Left kidney (tissue), 2 donors: ENCODE measurements around the gene FAM81A. TPM values are rescaled to one million over a fixed set of nuclear protein-coding genes. Genes with fewer than 3 reads are reported as not detected.
"Not testable (repeated sequence)": the region's sequence is repeated elsewhere in the genome, so short reads cannot be mapped to it uniquely, and the experiment has no call there.

ENCODE experiments used
- DNase-seq: peaks from one replicate; pipeline ENCODE4 v3.0.0-alpha.2; 2013
- polyA plus RNA-seq: library from polyadenylated mRNA; unstranded; fragments of 120-200 nt; gene quantifications from one replicate; pipeline ENCODE4 v1.2.1, GENCODE V29; 2013; ENCODE audit not compliant: insufficient read length

Gene FAM81A
- polyA plus RNA-seq, 1 donor, result 30.7 TPM

- DNase-seq, result no peak
Measured at GRCh38 chr15:59420986-59421618, 16.9 kb upstream of the FAM81A start.

DNA sequence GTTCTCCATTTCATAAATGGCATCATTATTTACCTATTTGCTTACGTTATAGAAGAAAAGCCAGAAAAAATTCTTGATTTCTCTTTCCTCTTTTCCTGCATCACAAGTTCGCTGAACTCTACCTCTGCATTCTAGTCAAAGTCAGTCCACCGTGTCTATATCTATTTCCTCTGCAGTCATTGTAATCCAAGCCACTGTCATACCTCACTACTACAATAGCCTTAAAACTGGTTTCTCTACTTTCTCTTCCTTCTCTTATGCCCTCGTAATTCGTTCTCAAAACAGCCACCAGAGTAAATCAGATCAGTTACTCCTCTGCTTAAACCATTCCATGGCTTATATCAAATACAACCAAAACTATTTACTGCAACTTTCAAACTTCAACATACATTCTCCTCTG lies 13.4 kb upstream of the FAM81A start:
- no peak for DNase-seq

DNA sequence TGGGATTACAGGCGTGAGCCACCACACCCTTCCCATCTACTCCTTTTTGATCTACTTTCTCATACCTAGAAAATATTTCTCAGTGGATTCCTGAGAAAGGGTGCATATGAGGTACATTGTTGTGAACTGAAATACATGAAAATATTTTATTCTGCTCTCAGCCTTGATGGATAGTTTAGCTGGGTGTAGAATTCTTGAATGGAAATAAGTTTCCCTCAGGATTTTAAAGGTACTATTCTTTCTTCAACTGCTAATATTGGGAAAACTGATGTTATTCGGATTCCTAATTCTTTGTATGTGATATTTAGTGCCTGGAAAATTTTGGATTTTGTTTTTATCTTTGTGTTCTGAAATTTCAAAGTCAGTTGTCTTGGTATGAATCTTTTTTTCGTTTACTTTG lies 9.1 kb upstream of the FAM81A start:
- DNase-seq, result not testable (repeated sequence)

DNA sequence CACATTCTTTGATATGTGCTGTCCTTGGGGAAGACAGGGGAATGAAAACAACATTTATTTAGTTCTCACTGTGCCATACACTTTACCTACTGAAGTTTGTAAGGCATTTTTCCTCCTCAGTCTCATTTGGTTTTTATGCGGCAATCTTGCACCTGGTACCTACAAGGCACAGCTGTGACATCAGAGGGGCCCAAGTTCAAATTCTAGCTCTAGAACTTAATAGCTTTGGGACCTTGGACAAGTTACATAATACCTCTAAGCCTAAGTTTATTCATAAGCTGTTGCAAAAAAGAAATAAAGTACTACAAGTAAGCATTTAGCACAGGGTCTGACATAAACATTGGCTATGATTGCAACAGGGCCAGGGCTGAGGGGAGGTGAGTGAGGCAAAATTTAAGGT lies 5.6 kb upstream of the FAM81A start:
- DNase-seq, result no peak

GRCh38 chr15:59434481-59434880 lies 3.5 kb upstream of the FAM81A start:
- no peak for DNase-seq

- no peak for DNase-seq
Measured at GRCh38 chr15:59436774-59437141, 1.2 kb upstream of the FAM81A start.

DNA sequence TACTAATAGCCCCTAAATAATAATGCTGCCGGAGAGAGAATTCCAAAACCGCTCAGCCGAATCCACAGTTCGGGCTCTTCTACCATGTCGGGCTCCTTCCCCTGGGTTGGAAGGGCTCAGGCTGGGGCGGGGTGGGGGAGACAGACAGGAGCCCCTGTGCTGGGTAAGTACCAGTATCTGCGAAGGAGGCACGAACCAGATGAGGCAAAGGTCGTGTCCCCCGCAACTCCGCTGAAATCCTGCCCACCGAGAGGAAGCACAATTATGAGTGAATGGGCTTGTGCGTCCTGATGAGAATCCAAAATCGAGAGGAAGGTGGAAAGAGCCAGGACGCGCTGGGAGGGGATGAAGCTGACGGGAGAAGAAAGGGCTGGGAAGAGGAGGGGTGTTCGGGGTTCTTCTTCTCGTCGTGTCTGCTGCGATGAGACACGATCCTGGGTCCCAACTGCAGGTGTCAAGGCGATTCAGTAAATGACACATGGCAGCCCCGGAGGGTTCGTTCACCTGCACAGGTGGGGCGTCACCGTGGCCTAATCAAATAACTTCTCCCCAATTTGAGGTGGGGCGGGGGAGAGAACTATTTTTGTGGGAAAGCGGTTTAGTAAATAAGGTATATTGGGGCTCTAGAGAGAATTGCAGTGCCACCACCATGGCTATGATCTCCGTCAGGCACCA lies 707 bp upstream of the FAM81A start:
- DNase-seq, result no peak

- DNase-seq, result no peak
Measured at GRCh38 chr15:59438625-59439290, 772 bp downstream of the FAM81A start.

GRCh38 chr15:59439576-59439975 lies 1.6 kb downstream of the FAM81A start:
- no peak for DNase-seq

DNA sequence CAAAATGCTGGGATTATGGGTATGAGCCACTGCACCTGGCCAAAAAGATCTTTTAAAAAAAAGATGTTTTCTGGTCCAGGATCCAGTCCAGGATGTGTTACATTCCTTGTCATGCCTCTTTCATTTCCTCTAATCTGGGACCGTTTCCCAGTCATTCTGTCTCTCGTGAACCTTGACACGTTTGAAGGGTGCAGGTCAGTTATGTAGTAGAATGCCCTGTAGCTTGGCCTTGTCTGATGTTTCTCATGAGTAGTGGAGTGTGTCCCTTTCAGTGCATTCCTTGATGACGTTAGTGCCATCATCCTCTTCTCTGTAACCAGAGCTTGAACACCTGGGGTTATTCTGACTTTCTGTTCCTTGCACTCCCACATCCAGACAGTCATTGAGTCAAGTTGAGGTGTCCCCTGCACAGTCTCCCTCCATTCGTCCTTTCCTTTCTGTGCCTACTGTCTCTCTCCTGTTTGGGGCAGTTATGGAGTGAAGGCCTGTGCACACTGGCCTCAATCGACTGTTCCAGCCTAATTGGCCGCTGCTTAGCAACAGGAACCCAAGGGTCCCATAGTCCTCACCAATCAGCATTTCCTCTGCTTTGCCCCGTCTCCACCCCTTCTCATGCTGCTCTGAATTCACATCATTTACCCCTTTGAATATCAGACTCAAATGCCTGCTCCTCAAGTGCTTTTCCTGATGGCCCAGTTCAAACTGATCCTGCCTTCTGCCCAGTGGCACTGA lies 5.5 kb downstream of the FAM81A start:
- DNase-seq, result no peak

DNA sequence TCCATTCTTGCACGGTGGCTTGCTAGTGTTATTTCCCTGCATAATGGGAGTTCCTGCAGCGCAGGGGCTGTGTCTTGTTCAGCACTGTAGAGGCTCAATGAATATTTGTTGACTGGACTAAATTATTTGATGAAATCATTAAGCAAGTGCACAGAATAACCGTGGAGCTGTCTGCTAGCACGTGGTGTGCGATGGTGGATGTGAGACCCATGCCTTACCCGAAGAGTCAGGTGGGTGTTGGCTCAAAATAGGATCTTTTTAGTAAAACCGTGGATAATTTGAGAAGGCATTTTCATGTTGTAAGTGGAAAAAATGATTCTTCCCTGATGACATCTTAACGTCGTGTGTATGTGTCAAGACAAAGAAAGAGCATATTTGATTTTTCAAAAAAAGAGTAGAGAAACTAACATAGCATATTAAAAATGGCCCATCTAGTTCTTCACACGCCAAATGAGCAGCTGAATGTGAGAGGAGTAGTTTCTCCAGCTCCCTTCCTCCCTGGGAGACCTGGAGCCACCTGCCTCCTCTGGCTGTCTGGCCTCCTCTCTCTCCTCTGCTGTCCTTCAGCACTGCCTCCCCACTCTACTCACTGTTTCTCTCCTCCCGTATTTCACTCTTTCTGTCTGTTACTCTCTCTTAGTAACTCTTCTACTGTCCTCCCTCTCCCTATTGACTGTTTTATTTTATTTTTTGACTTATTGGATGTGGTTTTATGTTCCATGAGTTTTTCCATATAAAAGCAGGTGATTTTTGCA lies 6.3 kb downstream of the FAM81A start:
- no peak for DNase-seq

GRCh38 chr15:59444980-59445545 lies 7.1 kb downstream of the FAM81A start:
- DNase-seq, result no peak

GRCh38 chr15:59446232-59446957 lies 8.4 kb downstream of the FAM81A start:
- no peak for DNase-seq

GRCh38 chr15:59447367-59447766 lies 9.4 kb downstream of the FAM81A start:
- DNase-seq, result no peak

DNA sequence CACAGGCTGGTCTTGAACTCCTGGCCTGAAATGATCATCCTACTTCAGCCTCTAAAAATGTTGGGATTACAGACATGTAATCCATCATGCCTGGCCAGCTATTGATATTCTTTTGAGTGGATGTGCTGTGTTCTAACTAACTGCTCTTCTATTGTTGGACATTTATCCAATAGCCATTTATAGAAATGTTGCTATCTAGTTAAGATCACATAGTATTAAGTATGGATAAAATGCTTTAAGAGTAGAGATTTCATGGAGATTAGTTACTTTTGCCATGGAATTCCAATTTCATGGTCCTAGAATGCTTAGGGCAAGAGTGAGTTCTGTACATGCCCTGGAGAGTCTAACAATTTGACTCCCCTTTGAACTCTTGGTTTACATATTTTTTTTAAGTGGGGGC lies 10.9 kb downstream of the FAM81A start:
- DNase-seq, result no peak

DNA sequence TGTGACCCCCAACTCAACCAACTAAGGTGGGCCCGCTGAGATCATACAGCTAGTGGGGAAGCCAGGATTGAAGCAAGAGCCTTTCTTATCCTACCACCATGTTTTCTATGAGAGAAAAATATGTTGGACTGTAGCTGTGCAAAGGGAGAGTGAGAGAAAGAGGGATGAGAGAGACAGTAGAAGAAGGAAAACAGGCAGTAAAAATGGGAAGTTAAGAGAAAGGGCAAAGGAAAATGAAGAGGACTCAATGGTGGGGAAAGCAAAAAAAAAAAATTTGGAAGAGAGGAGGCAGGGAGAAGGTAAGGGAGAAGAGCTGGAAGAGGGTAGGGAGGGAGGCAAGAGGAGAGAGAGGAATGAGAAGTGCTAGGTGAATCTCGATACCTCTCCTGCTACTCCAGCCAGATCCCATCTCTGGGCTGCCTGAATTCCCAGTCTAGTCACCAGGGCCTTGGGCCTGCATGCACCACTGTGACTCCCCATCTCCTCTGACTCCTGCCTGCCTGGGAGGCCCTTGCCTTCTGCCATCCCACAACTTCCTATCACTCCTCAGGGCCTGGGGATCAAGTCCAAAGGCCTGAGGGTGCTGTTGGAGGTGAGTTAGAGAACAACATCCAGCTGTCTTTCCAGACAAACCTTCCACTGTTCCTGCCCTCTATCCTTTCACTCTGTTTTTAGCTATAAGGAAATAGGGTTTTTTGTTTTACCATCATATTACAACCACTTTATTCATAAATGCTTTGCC lies 15.7 kb downstream of the FAM81A start:
- DNase-seq, result no peak

GRCh38 chr15:59456114-59456513 lies 18.1 kb downstream of the FAM81A start:
- DNase-seq, result no peak

DNA sequence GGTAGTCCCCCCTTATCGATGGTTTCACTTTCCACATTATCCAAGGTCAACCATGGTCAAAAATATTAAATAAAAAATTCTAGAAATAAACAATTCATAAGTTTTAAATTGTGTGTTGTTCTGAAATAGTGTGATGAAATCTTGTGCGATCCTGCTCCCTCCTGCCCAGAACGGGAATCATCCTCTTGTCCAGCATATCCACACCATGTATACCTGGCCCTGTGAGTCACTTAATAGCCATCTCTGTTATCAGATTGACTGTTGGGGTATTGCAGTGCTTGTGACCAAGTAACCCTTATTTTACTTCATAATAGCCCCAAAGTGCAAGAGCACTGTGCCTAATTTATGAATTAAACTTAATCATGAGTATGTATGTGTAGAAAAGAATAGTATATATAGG lies 19.1 kb downstream of the FAM81A start:
- no peak for DNase-seq

- DNase-seq, result no peak
Measured at GRCh38 chr15:59461521-59461920, 23.5 kb downstream of the FAM81A start.

DNA sequence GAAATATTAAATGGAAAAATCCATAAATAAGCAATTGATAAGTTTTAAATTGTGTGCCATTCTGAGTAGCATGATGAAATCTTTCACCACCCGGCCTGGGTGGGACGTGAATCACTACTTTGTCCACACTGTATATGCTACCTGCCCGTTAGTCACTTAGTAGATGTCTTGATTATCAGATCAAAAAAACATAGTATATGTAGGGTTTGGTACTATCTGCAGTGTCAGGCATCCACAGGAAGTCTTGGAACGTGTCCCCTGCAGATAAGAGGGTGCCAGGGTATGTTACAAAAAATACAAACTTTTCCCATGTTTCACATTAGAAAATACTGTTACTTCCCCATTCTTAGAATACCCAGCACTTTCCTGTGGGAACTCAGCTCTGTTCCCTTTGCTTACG lies 35.2 kb downstream of the FAM81A start:
- DNase-seq, result no peak
